GM21390 (cell line): ENCODE measurements around the gene TRAF6.
"Not testable (repeated sequence)": the region's sequence is repeated elsewhere in the genome, so short reads cannot be mapped to it uniquely, and the experiment has no call there.

ENCODE experiments used
- ATAC-seq: cut with Tn5 transposase; IDR thresholded peaks from one replicate; pipeline ENCODE4 v1.9.1; 2021; ENCODE audit not compliant: unreplicated experiment

The TRAF6 gene

DNA sequence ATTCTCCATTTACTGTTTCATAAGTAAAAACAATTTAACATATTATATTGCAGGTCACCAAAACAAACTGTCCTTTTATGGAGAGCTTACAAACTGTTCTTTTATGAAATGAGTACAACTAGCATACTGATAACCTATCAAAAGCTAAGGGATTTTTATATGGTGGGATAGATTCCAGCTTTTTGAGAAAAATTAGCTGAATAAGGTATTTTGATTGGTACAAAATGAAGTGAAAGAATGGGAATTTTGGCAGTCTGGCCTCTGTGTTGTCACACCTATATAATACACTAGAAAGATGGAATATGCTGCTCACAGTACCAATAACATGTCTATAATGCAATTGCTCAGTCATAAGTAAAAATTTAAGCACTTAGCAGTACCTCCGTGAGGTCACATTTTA is 11.4 kb downstream of the TRAF6 start:
- no peak for ATAC-seq

DNA sequence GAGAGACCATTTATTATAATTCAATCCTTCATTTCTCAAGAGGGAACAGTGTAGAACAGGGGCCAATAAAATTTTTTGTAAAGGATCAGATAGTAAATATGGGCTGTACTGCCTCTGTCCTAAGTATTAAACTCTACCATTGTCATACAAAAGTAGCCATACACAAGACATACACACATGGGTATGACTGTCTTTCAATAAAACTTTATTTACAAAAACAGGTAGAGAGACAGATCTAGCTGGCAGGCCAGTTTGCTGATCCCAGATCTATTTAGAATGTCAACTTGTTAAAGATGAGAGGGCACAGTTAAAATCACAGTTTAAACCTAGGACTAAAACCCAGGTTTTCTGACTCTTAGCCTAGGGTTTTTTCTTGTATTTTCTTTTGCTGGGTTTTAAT is 16.7 kb downstream of the TRAF6 start:
- ATAC-seq: no peak

DNA sequence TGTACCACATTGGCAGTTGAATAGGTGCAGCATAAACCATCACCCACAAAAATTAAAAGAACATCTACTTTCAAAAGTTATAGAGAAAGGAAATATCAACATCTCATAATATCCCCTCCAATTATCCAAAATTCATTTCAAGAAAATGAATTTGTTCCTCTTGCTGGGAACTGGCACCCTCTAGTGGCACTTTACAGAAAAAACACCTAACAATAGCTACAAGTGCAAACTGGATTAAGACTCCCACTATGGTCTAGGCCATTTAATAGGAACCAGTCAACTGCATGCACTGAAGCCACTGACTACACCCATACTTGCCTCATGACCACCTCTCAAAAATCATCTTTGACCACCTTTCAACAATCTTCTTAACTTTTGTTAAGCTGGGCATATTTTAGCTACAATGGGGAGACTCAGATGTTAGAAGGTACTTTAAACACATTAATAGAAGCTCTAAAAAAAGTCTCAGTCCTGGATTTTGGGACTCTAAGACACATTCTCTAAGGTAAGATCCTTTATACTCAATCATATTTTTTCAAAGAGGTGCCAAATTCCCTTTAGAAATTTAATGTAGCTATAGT is 17.3 kb downstream of the TRAF6 start:
- no peak for ATAC-seq

DNA sequence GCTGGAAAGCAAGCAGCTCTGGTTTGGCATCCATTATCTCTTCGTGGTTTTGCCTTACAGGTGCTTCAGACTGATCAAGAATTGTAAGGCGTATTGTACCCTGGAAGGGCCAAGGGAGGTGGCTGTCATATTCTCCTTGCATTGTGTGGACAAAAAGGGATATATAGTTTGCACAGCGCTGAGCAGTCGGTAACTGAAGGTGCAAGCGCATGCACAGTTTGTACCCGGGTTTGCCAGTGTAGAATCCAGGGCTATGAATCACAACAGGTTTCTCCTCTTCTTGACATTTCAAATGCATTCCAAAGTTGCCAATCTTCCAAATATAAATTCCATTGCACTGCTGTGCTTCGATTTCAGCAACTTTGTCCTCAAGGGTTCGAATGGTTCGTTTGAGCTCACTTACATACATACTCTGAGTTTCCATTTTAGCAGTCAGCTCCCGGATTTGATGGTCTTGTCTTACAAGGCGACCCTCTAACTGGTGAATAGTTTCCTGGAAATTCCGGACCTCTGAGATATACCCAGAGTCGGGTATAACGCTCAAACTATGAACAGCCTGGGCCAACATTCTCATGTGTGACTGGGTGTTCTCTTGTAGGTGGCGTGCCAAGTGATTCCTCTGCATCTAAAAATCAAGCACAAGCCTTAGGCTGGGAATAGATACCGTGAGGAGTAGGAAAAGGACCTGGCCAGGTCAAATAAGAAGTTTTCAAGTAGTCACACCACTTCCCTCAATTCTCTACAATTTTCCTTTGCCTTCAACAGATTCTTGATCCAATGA is 19.9 kb downstream of the TRAF6 start:
- ATAC-seq: no peak

DNA sequence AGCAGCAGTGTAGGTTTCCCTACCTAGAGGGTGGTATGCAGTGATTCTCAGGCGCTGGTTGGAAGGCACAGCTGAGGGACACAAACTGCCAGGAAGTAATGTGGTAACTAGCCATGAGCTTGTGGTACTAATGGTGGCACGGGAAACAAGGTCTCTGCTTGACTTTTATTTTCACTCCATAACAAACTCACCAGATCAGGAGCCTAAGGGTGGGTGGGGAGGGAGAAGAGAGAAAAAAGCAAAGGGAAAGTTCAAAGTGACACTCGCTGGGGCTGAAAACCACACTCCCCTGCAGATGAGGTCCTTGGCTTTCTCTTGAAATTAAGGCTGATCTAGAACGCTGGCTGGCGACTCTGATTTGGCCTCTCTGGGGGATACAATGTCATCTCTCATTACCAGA is 22.0 kb downstream of the TRAF6 start:
- peak; percentile 59 for ATAC-seq

DNA sequence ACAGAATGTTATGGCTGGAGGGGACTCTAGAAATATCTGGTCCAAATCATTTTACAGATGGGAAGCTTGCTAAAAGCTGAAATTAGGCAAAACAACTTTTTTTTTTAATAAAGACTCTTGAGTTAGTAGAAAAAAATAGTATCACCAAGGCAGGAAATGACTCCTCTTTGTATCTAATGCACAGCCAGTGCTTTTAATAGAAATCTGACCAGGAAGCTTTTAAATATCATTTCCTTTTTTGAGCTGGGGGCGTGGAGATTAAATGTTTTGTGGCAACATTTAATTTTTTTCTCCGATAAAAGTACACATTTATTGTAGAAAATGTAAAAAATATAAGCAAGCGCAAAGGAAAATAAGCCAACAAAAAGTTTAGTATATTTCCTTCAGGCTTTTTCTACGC is 22.5 kb downstream of the TRAF6 start:
- ATAC-seq: no peak

DNA sequence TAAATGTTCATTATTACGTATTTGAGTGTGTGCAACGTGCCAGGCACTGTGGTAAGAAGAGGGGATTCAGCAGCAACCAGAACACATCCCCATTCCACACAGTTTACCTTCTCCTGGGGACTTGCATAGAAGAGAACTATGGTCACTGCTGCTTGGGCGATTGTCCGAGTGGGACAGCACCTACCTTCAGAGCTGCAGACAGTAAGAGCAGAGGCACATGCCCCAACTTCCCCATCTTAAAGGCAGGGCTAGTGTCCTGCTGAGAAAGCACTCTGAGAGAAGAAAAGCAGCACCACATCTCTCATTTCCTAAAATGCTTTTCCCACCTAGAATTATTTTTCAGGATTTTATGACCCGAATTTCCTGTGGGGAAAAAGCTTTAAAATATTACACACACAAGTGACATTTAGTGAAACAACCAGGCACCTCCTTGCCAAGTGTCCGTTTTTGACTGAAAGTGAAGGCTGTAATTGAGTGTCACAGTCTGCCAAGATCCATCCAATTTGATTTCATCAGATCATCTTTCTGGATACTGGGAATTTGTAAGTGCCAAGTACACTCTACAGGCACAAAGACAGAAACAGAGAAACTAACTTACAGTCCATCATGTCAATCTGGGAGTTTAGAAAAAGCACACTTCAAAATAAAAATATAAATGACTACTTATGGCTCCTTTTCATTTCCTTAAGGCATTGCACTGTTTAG is 24.6 kb downstream of the TRAF6 start:
- ATAC-seq: no peak

DNA sequence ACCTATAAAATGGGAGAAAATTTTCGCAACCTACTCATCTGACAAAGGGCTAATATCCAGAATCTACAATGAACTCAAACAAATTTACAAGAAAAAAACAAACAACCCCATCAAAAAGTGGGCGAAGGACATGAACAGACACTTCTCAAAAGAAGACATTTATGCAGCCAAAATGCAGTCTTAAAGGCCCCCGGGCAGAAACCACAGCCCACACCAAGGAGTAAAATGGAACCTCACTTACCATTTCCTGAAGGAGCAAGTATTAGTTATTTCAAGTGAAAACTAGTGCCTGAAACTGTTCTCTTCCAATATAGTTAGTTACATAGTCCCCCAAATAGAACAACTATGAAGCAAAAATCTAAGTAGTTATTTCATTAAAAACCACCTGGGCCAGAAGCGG is 27.0 kb downstream of the TRAF6 start:
- ATAC-seq: not testable (repeated sequence)

DNA sequence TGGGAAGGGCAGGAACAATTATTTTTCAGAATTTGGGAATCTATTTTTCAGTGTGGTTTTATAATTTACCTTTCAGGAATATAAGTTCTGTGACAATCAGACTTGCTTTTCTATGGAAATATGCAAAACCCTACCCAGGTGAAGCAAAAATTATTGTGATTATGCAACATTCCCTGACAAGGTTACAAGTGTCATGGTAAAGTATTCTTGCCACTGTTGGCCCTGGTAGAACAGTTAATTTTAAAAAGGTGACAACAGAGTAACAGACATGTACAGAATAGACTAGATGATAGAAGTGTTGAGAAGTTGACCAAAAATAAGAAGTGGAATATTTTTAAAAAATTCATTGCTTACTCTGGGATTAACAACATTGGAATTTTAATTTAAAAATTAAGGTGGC is 29.2 kb downstream of the TRAF6 start:
- no peak for ATAC-seq

DNA sequence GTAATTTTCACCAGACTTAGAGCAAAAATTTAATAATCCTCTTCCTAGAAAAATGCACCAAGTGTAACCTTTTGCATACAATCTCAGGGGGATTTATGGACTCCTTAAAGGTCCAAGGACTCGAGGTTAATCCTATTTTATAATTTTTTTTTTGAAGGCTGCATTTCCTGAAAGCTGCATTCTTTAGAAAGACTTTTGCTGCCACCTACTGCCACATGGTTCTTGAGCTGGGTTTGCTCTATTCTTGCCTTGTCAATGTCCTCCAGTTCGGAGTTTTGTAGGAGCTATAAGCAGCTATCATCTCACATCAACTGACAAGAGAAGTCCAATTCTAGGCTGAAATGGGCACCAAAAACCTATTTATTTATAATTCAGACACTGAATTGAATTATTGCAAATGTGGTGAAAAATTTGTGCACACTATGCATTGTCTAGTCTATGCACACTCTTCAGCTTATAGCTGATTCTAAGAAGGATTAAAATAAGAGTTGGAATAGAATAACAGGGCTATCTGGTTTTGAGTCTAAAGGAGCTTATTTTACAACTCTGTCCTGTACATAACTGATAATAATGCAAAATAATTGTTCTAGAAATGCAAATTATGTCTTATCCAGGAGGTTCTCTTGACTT is 31.3 kb downstream of the TRAF6 start:
- ATAC-seq: no peak

DNA sequence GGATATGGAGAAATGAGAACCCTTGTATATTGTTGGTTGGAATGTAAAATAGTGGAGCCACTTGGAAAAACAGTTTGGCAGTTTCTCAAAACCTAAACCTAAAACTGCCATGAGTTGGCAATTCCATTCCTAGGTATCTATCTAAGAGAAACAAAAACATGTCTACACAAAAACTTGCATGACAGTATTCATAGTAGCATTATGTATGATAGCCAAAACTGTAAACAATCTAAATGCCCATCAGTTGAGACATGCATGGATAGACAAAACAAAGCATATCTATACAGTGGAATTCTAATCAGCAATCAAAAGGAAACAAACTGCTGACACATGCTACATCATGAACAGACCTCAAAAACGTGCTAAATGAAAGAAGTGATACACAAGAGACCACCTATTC is 34.9 kb downstream of the TRAF6 start:
- no peak for ATAC-seq

DNA sequence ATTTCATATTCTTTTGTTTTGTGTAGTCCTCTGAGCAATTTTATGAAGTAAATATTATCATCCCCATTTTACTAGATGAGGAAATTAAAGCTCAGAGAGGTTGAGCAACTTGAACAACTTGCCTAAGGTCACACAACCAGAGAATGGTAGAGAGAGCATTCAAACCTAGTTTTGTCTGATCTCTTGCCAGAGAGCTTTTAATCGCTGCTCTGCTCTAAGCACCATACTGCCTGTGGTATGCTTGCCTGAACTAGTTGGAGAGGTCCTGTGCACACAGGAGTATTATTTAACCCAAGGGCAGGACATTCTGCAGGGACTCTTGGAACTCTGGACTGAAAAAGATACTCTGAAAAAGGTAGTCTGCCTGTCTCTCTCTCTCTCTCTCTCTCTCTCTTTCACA is 38.5 kb downstream of the TRAF6 start:
- ATAC-seq: no peak

DNA sequence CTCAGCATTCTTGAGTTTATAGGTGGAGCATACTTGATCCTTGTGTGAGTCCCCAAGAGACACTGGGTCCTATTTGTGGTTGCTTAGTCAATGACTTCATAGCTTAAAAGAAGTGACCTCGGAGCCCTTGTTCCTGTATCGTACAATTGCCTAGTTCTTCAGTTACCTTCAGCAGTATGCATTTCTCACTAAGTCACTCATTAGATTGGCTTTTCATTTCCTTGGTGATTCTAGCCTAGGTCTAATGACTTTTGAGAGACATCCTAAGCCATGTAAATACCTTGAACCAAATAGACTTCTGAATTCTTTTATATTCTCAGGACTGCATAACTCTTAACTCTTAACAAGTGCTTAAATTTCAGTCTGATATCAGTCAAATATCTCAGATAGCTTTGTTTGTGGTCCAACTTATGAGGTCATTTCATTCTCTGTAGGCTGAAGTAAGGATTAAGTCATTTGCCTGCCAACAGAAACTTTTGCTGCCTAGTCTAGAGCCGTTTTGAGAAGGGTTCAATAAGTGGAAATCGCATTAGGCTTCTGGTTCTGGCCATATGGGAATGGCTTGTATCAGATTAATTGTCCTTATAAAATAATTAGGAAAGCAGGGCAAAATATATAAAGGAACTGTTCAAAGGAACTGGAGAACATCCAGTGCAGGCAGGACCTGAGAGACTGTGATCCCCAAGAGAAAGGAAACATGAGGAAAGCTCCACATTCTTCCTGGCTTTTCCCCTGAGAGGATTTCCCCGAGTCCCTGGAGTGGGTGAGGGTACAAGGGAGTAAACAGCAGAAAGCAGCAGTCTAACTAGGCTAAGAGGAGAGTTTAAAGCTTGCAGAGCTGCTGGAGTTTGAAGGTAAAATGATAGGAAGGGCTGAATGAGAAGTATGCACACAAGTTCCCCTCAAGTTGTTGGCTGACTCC is 39.9 kb downstream of the TRAF6 start:
- no peak for ATAC-seq

DNA sequence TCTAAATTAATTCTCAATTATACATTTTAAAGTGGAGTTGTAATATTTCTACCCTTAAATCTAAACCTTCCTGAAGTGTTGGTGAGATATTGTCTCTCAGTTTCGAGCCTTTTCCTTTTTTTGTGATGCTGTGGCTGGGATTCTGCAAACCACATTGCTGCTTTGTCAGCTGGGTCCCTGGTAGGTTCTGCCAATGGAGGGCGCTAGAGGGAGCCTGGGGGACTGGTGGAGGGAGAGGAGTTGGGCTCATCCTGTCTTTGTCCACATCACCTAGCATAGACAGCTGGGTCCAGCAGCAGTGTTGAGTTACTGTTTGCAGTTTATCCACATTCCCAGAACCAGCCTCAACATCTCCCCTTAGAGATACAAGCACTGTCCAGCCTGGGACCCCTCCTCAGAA is 41.0 kb downstream of the TRAF6 start:
- no peak for ATAC-seq

DNA sequence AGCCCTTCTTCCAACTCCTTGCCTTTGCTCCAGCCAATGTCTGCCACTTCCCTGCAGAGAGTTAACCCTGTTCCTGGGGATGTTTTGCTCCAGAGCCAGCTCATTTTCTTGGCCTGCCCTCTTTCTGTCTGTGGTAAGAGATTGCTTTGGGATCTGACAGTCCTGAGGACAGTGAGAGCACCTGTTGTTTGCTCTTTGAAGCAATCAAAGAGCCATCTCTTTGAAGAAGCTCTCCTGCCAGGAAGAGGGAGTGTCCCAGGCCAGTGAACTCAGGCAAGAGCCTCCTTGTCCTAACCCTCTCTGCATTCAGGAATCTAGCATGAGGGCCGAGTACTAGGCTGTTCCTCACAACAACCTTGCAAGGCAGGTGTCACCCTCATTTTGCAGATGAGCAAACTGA is 42.2 kb downstream of the TRAF6 start:
- ATAC-seq: no peak

DNA sequence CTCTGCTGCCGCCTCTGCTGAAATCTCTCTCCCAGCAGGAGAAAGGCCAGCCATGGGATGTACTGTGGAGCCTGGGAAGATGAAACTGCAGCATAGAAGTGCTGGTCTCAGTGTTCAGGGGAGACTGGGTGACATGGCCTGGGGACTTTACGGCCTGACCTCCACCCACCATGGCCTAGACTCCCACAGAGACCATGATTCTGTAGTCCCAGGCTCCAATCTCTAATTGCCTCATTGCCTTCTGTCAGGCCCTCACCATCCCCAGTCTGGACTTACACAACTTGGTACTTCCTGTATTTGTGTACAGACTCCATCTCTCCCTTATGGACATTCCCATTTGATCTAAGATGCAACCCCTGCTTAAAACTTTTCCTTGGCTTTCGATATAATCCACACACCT is 43.1 kb downstream of the TRAF6 start:
- no peak for ATAC-seq

DNA sequence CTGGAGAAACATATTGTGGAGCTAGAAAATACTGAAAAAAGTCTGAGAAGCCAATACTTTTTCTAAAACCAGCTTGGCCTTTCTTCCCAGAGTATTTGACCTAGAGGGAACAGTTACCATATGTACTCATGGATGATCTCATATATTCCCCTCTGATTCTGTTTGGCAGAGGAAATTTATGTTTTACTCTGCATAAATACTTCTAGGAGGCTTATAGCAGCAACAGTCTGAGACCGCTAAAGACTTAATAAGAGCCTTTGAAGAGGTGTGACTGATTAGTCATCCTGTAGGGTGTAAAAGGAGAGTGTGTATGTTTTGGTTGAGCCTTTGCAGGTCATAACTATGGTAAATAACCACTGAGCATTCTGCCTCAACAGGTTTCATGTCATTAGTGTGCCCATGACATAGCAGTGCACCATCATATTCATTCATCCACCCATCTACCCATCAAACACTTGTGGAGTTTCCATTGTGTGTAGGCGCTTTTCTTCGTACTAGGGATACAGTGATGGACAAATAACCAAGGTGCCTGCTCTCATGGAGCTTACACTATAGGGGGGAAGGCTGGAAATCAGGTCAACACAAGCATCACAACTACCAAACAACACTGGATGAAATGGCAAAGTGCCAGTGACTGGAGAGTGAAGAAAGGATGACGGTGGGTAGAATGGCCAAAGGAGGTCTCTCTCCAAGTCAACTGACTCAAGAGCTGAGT is 44.5 kb downstream of the TRAF6 start:
- ATAC-seq: no peak

DNA sequence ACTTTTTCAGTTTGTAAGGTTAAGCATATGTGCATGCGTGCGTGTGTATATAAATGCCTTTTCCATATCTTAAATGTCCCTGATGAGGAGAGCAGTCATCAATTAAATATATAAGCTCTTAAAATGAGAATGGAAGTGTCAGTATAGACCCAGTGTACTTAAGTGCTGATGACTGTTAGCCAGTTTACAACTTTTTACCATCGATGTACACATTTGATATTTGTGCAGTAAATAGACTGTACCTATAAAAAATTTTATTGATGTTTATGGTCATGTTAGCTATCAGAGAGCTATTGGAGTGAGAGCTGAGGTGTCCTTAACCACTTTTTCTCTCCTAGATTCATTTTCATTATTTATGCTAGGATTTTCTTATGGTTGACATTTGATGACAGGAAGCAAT is 45.4 kb downstream of the TRAF6 start:
- ATAC-seq: no peak

DNA sequence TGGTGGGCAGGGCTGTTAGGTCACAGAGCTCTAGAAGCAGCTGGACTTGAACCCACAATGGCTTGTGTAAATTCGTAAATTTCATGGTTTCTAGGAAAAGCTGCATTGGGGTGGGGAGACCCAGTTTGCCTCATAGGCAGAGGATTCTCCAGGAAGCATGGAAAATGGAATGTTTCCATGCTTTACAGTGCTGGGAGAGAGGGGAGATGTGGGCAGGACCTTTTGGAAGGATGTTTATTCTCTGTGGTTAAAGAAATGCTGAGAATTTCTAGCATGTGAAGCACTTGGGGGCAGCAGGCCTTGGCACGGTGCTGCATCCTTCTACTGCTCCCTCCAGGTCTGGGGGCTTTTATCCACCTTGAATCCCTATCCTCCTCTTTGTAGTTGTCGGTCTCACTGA is 46.3 kb downstream of the TRAF6 start:
- no peak for ATAC-seq

DNA sequence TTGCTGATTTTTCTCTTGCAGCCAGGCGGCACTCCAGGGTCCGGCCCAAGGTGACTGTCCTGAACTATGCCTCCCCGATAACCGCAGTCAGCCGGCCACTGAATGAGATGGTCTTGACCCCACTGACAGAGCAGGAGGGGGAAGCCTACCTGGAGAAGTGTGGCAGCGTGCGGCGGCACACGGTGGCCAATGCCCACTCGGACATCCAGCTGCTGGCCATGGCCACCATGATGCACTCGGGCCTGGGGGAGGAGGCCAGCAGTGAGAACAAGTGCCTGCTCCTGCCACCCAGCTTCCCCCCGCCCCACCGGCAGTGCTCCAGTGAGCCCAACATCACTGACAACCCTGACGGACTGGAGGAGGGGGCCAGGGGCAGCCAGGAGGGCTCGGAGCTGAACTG is 47.8 kb downstream of the TRAF6 start:
- no peak for ATAC-seq
